ENCODE measurements around the gene TOP1. TPM values are rescaled to one million over a fixed set of nuclear protein-coding genes. Genes with fewer than 3 reads are reported as not detected.

The TOP1 gene
- total and polyA plus RNA-seq, 4 donors = 39.7 to 62.7 (median 51.7) TPM

DNA sequence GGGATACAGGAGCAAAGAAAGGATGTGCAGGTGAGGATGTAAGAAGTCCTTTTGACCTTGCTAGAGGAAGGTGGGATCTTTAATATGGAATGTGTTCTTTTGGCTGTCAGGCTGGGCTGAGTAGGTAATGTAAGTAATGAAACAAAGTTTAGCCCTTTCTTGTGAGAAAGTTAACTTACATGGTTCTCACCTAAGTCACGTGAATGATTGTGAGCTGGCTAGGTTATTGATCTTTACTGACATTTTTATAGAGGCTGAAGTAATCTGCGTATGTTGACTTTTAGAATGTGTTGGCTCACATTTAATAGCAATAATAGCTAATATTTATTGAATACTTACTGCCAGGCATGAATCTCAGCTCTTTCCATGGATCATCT lies 2.6 kb downstream of the TOP1 start:
- H3K9ac ChIP-seq (ENCODE audit: insufficient read depth in 1 of 2, low read length in 2 of 2) = peak overlapping the region in 1 of 2 donors; percentile 88
- no peak for DNase-seq
- 80 to 87% methylated on average over 2 of the region's 2 CpGs for WGBS, 2 donors
- no peaks in the 10 kb centered on the region for H3K9me3 ChIP-seq (ENCODE audit: control insufficient read depth in 4 of 4, insufficient read depth in 3 of 4, low read length in 3 of 4)
- peaks cover 5 to 51% (median 42%) of the 10 kb centered on the region in 5 donors for H3K4me1 ChIP-seq (ENCODE audit: control insufficient read depth in 5 of 5, insufficient read depth in 5 of 5, low read length in 5 of 5)
- H3K36me3 ChIP-seq (ENCODE audit: control insufficient read depth in 4 of 4, insufficient read depth in 4 of 4, low read length in 4 of 4) = peaks cover 0 to 3% (median 0%) of the 10 kb centered on the region in 4 donors
- ATAC-seq (ENCODE audit: insufficient read depth, low FRiP score) = no peak
- H3K27me3 ChIP-seq (ENCODE audit: control insufficient read depth in 3 of 3, insufficient read depth in 3 of 3, low read length in 2 of 3) = no peaks in the 10 kb centered on the region
- TF ChIP-seq, protein P1, sequence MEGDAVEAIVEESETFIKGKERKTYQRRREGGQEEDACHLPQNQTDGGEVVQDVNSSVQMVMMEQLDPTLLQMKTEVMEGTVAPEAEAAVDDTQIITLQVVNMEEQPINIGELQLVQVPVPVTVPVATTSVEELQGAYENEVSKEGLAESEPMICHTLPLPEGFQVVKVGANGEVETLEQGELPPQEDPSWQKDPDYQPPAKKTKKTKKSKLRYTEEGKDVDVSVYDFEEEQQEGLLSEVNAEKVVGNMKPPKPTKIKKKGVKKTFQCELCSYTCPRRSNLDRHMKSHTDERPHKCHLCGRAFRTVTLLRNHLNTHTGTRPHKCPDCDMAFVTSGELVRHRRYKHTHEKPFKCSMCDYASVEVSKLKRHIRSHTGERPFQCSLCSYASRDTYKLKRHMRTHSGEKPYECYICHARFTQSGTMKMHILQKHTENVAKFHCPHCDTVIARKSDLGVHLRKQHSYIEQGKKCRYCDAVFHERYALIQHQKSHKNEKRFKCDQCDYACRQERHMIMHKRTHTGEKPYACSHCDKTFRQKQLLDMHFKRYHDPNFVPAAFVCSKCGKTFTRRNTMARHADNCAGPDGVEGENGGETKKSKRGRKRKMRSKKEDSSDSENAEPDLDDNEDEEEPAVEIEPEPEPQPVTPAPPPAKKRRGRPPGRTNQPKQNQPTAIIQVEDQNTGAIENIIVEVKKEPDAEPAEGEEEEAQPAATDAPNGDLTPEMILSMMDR (IDR thresholded peaks at IDR 0.05; ENCODE audit: control extremely low read depth, extremely low read depth) = no peak
- H3K4me3 ChIP-seq = peak overlapping the region; percentile 24
- peak overlapping the region in 1 of 2 donors; percentile 63 for H3K27ac ChIP-seq (ENCODE audit: low read depth in 1 of 2, low read length in 1 of 2)

GRCh38 chr20:41032271-41032670 lies 3.6 kb downstream of the TOP1 start:
- TF ChIP-seq, protein P1 (IDR thresholded peaks at IDR 0.05; ENCODE audit: control extremely low read depth, extremely low read depth) = no peak
- DNase-seq (no peak), ATAC-seq (ENCODE audit: insufficient read depth, low FRiP score) (no peak)
- H3K9ac ChIP-seq (ENCODE audit: insufficient read depth in 1 of 2, low read length in 2 of 2) = no peak overlapping the region
- H3K27ac ChIP-seq (ENCODE audit: low read depth in 1 of 2, low read length in 1 of 2) = no peak overlapping the region
- H3K4me3 ChIP-seq = no peak overlapping the region
- no peaks in the 10 kb centered on the region for H3K27me3 ChIP-seq (ENCODE audit: control insufficient read depth in 3 of 3, insufficient read depth in 3 of 3, low read length in 2 of 3)
- peaks cover 0 to 3% (median under 1%) of the 10 kb centered on the region in 4 donors for H3K36me3 ChIP-seq (ENCODE audit: control insufficient read depth in 4 of 4, insufficient read depth in 4 of 4, low read length in 4 of 4)
- WGBS, 2 donors = 92% methylated on average over 3 of the region's 3 CpGs
- peaks cover 5 to 51% (median 42%) of the 10 kb centered on the region in 5 donors for H3K4me1 ChIP-seq (ENCODE audit: control insufficient read depth in 5 of 5, insufficient read depth in 5 of 5, low read length in 5 of 5)
- H3K9me3 ChIP-seq (ENCODE audit: control insufficient read depth in 4 of 4, insufficient read depth in 3 of 4, low read length in 3 of 4) = no peaks in the 10 kb centered on the region

- Histone ChIP-seq H3K4me1 (ENCODE audit: control insufficient read depth in 5 of 5, insufficient read depth in 5 of 5, low read length in 5 of 5) (peaks cover 5 to 53% (median 38%) of the 10 kb centered on the region in 5 donors), H3K27me3 (ENCODE audit: control insufficient read depth in 3 of 3, insufficient read depth in 3 of 3, low read length in 2 of 3) (no peaks in the 10 kb centered on the region), H3K36me3 (ENCODE audit: control insufficient read depth in 4 of 4, insufficient read depth in 4 of 4, low read length in 4 of 4) (peaks cover 0 to 3% (median under 1%) of the 10 kb centered on the region in 4 donors), H3K27ac (ENCODE audit: low read depth in 1 of 2, low read length in 1 of 2) (no peak overlapping the region), H3K9ac (ENCODE audit: insufficient read depth in 1 of 2, low read length in 2 of 2) (no peak overlapping the region), H3K9me3 (ENCODE audit: control insufficient read depth in 4 of 4, insufficient read depth in 3 of 4, low read length in 3 of 4) (no peaks in the 10 kb centered on the region), H3K4me3 (no peak overlapping the region)
- TF ChIP-seq, protein P1 (IDR thresholded peaks at IDR 0.05; ENCODE audit: control extremely low read depth, extremely low read depth) = no peak
- ATAC-seq (ENCODE audit: insufficient read depth, low FRiP score) = no peak
- no peak for DNase-seq
- 75 to 87% methylated on average over 3 of the region's 3 CpGs for WGBS, 2 donors
Measured at GRCh38 chr20:41034239-41034638, 5.6 kb downstream of the TOP1 start.

- no peak for ATAC-seq (ENCODE audit: insufficient read depth, low FRiP score)
Measured at GRCh38 chr20:41035207-41035606, 6.6 kb downstream of the TOP1 start.

More at GRCh38 chr20:41035207-41035606, 6.6 kb downstream of the TOP1 start:
- 88 to 94% methylated on average over 3 of the region's 3 CpGs for WGBS, 2 donors
- H3K9me3 ChIP-seq (ENCODE audit: control insufficient read depth in 4 of 4, insufficient read depth in 3 of 4, low read length in 3 of 4) = no peaks in the 10 kb centered on the region
- no peak overlapping the region for H3K9ac ChIP-seq (ENCODE audit: insufficient read depth in 1 of 2, low read length in 2 of 2)
- H3K4me3 ChIP-seq = no peak overlapping the region
- no peaks in the 10 kb centered on the region for H3K27me3 ChIP-seq (ENCODE audit: control insufficient read depth in 3 of 3, insufficient read depth in 3 of 3, low read length in 2 of 3)
- peaks cover 5 to 51% (median 38%) of the 10 kb centered on the region in 5 donors for H3K4me1 ChIP-seq (ENCODE audit: control insufficient read depth in 5 of 5, insufficient read depth in 5 of 5, low read length in 5 of 5)
- H3K27ac ChIP-seq (ENCODE audit: low read depth in 1 of 2, low read length in 1 of 2) = no peak overlapping the region
- TF ChIP-seq, protein P1 (IDR thresholded peaks at IDR 0.05; ENCODE audit: control extremely low read depth, extremely low read depth) = no peak
- DNase-seq = no peak
- H3K36me3 ChIP-seq (ENCODE audit: control insufficient read depth in 4 of 4, insufficient read depth in 4 of 4, low read length in 4 of 4) = peaks cover 0 to 3% (median under 1%) of the 10 kb centered on the region in 4 donors

Data from lung (tissue), 12 donors.